ENCODE measurements around the gene ZNF8.
"Not testable (repeated sequence)": the region's sequence is repeated elsewhere in the genome, so short reads cannot be mapped to it uniquely, and the experiment has no call there.

Gene ZNF8

DNA sequence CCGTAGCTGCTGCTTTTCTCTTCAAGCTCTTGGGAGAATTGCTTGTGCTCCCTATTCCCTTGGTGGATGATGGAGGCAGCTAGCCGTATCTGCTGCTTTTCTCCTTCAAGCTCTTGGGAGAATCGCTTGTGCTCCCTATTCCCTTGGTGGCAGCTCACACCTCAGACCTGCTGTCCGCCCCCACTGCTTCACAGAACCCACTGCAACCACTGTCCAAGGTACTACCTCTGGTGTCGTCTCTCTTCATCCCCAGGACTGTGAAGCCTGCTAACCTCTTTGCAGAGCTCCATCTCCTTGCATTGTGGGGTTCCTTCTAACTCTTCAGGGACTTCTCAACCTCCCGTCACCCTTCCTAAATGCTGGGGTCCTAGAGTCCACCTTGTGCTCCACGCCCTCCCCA lies 21.9 kb downstream of the ZNF8 start:
- DNase-seq = no peak

- no peak for DNase-seq
Measured at GRCh38 chr19:58304255-58304654, 25.5 kb downstream of the ZNF8 start.

DNA sequence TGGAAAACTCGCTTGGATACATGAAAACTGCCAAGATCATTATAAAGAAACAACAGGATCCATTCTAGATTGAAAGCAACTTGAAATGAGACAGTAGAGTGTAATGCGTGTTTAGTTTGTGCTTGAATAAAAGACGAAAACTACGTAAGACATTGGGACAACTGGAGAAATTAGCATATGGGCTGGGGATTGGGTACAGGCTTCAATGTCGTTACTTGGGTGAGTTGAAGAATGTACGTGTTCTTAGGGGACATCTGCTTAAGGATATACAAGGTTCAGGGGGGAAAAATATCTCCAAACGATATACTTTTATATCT lies 26.0 kb downstream of the ZNF8 start:
- DNase-seq = no peak

- peak; percentile 93 for DNase-seq
Measured at GRCh38 chr19:58305065-58305931, 26.5 kb downstream of the ZNF8 start, which contains the start of gene ERVK3-1. ERVK3-1 (plus strand) TSS chr19:58305377; CDS start chr19:58312169, 6,792 bp downstream.

- no peak for DNase-seq
Measured at GRCh38 chr19:58305932-58306323, 27.2 kb downstream of the ZNF8 start.

- DNase-seq = no peak
Measured at GRCh38 chr19:58307736-58308135, 29.0 kb downstream of the ZNF8 start.

DNA sequence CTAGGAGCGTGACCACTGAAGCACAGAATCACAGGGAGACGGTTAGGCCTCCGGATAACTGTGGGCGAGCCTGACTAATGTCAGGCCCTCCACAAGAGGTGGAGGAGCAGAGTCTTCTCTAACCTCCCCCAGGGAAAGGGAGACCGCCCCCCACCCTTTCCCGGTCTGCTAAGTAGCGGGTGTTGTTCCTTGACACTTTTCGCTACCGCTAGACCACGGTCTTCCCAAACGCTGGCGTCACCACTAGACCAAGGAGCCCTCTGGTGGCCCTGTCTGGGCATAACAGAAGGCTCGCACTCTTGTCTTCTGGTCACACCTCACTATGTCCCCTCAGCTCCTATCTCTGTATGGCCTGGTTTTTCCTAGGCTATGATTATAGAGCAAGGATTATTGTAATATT lies 31.9 kb downstream of the ZNF8 start:
- DNase-seq = not testable (repeated sequence)

GRCh38 chr19:58311345-58311865 lies 32.6 kb downstream of the ZNF8 start:
- no peak for DNase-seq

DNA sequence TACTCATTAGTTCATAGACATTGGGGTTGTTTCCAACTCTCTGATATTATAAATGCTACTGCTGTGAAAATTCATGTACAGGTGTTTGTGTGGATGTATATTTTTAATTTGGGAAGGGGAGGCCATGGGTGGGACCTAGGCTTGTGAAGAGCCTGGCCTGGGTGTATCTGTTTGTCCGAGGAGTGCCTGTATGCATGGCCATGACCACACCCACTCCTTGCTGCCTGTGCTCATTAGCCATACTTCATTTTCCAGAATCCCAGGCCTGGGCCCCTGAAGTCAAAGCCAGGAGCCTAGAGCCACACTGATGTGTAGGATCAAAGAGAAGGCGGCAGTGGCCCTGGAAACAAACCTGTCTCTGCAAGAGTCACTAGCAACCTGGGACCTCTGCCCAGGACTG lies 36.8 kb downstream of the ZNF8 start:
- no peak for DNase-seq

DNA sequence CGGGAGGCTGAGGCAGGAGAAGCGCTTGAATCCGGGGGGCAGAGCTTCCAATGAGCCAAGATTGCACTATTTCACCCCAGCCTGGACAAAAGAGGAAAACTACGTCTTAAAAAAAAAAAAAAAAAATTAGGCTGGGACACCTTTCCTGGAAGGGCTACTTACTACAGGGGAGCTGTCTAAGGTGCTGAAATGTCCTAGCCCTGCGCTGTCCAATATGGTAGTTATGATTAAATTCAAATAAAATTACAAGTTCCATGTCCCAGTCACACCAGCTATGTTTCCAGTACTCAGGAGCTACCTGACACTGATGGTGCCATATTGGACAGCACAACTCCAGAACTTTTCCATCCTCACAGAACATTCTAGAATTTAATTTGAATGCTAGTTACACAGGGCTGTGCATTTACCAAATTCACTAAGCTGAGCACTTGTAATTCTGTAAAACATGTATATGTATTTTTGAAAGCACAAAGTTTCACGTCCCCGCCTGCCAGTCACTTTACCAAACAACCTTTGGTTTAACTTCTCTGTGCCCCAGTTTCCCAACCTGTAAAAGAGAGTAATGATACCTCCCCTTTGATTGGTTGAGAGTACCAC lies 38.8 kb downstream of the ZNF8 start:
- no peak for DNase-seq

DNA sequence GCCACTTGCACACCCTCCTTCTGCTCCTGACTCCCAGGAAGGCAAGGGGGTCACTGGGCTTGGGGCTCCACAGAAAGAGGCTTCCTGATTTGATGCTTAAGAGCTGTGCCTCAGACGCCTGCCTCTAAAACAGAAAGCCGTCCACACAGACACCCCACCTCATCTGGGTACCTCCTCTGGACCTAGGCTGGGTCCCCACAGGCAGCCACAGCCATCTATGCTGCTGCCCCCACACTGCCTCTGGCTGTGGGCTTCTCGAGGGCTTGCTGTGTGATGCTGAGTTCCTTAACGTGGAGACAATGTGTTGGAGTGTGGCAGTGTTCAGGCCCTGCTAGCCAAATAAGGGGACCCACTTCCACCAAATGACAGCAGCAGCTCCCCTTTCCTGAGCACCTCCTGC lies 39.5 kb downstream of the ZNF8 start:
- no peak for DNase-seq

- no peak for DNase-seq
Measured at GRCh38 chr19:58319241-58319640, 40.5 kb downstream of the ZNF8 start.

GRCh38 chr19:58325311-58326022 lies 46.7 kb downstream of the ZNF8 start:
- no peak for DNase-seq

DNA sequence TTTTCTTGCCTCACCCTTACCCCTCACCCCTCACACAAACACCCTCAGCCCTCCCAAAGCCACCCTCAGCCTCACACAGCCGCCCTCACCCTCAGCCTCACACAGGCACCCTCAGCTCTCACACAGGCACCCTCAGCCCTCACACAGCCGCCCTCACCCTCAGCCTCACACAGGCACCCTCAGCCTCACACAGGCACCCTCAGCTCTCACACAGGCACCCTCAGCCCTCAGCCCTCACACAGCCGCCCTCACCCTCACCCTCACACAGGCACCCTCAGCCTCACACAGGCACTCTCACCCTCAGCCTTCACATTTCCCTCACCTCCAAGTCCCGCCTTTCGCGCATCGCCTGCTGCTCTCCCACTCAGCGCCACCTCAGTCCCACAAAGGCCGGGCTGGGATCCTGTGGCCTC lies 47.8 kb downstream of the ZNF8 start:
- no peak for DNase-seq

- DNase-seq = peak; percentile 85
Measured at GRCh38 chr19:58326914-58327726, 48.4 kb downstream of the ZNF8 start, which contains the start of gene ZSCAN22. ZSCAN22 (plus strand) TSS chr19:58326994; CDS start chr19:58334803, 7,809 bp downstream.

GRCh38 chr19:58328999-58329398 lies 50.2 kb downstream of the ZNF8 start:
- DNase-seq = peak; percentile 23

DNA sequence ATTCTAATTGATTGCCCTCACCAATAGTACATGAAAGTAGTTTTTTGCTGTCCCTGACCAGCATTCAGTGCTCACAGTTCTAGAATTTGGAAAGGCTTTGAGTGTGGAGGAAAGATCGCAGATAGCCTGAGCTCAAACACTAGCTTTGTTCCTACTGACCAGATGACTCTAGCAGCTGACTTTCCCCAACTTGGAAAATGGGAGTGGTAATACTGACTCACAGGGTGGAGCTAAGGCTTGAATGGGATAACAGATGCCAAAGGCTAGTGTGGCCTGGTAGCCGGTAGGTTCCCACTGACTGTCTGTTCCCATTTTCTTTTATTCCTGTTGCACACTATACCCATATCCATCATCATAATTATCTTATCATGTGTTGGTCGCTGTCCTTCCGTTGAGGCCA lies 51.7 kb downstream of the ZNF8 start:
- no peak for DNase-seq

DNA sequence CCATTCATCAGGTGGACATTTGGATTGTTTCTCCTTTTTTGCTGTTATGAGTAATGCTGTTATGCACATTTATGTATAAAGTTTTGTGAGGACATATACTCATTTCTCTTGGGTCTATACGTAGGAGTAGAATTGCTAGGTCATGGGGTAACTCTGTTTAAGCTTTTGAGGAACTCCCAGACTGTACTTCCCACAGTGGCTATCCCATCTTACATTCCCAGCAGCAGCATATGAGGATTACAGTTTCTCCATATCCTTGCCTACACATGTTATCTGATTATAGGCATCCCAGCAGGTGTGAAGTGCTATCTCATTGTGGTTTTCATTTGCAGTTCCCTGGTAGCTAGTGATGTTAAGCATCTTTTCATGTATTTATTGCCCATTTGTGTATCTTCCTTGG lies 53.9 kb downstream of the ZNF8 start:
- no peak for DNase-seq

DNA sequence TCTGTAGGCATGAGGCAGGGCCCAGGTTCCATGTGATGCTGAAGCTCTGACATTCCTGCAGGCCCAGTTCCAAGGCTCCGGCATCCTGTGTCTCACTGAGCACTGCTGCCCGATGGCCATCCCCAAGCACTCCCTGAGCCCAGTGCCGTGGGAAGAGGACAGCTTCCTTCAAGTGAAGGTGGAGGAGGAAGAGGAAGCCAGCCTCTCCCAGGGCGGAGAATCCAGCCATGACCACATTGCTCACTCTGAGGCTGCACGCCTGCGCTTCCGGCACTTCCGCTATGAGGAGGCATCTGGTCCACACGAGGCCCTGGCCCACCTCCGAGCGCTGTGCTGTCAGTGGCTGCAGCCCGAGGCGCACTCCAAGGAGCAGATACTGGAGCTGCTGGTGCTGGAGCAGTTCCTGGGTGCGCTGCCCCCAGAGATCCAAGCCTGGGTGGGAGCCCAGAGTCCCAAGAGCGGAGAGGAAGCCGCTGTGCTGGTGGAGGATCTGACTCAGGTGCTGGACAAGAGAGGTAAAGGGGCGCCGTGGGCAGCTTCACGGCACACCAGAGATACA lies 56.0 kb downstream of the ZNF8 start:
- no peak for DNase-seq

DNA sequence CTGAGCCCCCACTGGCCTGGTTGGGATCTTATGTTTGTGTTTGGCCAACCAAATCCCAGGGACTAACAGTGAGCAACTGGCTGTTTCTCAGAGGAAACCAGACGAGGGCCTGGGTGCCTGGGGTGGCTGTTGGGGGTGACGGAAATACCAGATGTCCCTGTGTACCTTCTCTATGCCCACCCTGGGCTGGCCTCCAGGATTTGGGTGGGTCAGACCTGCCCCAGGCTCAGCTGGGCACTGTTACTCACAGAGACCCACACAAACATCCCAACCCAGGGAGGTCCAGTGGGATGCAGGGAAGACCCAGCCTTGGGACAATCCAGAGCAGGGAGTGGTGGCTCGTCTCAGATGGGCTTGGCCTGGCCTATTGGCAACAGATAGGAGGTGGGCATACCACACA lies 56.9 kb downstream of the ZNF8 start:
- no peak for DNase-seq

GRCh38 chr19:58336216-58336615 lies 57.5 kb downstream of the ZNF8 start:
- DNase-seq = no peak

GRCh38 chr19:58336820-58337219 lies 58.1 kb downstream of the ZNF8 start:
- DNase-seq = no peak

Data from activated gamma-delta T cell treated with Interleukin-2 at 50 U/mL for 16 hours (primary cell).